WTC11 (cell line): ENCODE measurements around the gene ZDHHC1. TPM values are rescaled to one million over a fixed set of nuclear protein-coding genes. Genes with fewer than 3 reads are reported as not detected.

Experiments
- ATAC-seq: fragments of 200-7000 bp; cut with Tn5 transposase; 2 replicates; pipeline ENCODE4 v1.10.0; 2021; ENCODE audit warnings: mild to moderate bottlenecking, moderate library complexity
- CTCF ChIA-PET: fragments of 300-600 bp; sonication (Branson Sonifier 250); formaldehyde crosslinking; loops from one replicate; lab custom pipeline; 2021; ENCODE audit warnings: antibody characterized with exemption; lab: Charles Lee
- POLR2A ChIA-PET: fragments of 350-600 bp; sonication (Branson Sonifier 250); formaldehyde crosslinking; loops from one replicate; lab custom pipeline; 2021; ENCODE audit warnings: antibody characterized with exemption; lab: Charles Lee
- DNase-seq: peaks from one replicate; pipeline ENCODE4 v3.0.0; 2021; ENCODE audit warnings: low spot score
- H3K27ac Mint-ChIP-seq: 2 replicates; pipeline ENCODE4 v1.8.0; 2021; ENCODE audit warnings: mixed read lengths
- H3K27me3 Mint-ChIP-seq: 2 replicates; pipeline ENCODE4 v1.8.0; 2021; ENCODE audit warnings: low read depth, mild to moderate bottlenecking, moderate library complexity, mixed read lengths
- H3K36me3 Mint-ChIP-seq: 2 replicates; pipeline ENCODE4 v1.8.0; 2021; ENCODE audit warnings: mixed read lengths
- H3K4me1 Mint-ChIP-seq: 2 replicates; pipeline ENCODE4 v1.8.0; 2022; ENCODE audit warnings: mixed read lengths
- H3K4me3 Mint-ChIP-seq: 2 replicates; pipeline ENCODE4 v1.8.0; 2021; ENCODE audit warnings: mild to moderate bottlenecking, moderate library complexity, mixed read lengths
- H3K9me3 Mint-ChIP-seq: 2 replicates; pipeline ENCODE4 v1.8.0; 2021; ENCODE audit warnings: mixed read lengths
- CREM ChIP-seq: sonication (generic); formaldehyde crosslinking; IDR thresholded peaks from 2 replicates; pipeline ENCODE4 v1.8.1; 2022; ENCODE audit warnings: mild to moderate bottlenecking, missing genetic modification reagents, moderate library complexity
- ESRRA ChIP-seq: sonication (generic); formaldehyde crosslinking; IDR thresholded peaks from 2 replicates; pipeline ENCODE4 v1.8.1; 2022; ENCODE audit warnings: mild to moderate bottlenecking, missing genetic modification reagents, borderline replicate concordance
- FOXJ3 ChIP-seq: sonication (generic); formaldehyde crosslinking; IDR thresholded peaks from 2 replicates; pipeline ENCODE4 v1.9.0; 2021; ENCODE audit warnings: missing genetic modification reagents, mild to moderate bottlenecking, borderline replicate concordance
- FOXP1 ChIP-seq: sonication (generic); formaldehyde crosslinking; IDR thresholded peaks from 2 replicates; pipeline ENCODE4 v1.8.0; 2022; ENCODE audit warnings: missing genetic modification reagents, mild to moderate bottlenecking, moderate library complexity, borderline replicate concordance
- GABPB1 ChIP-seq: sonication (generic); formaldehyde crosslinking; IDR thresholded peaks from 2 replicates; pipeline ENCODE4 v1.8.1; 2023; ENCODE audit warnings: mild to moderate bottlenecking, missing genetic modification reagents
- GRHL2 ChIP-seq: fragments of 250-450 bp; sonication (Bioruptor Pico); IDR thresholded peaks from 2 replicates; pipeline ENCODE4 v1.8.0; 2022; ENCODE audit warnings: mild to moderate bottlenecking, moderate library complexity; ENCODE audit not compliant: insufficient replicate concordance, severe bottlenecking
- HMGA2 ChIP-seq: fragments of 250-450 bp; sonication (Bioruptor Pico); IDR thresholded peaks from 2 replicates; pipeline ENCODE4 v1.4.0; 2021; ENCODE audit warnings: mild to moderate bottlenecking, moderate library complexity
- MXD4 ChIP-seq: fragments of 250-450 bp; sonication (Bioruptor Pico); IDR thresholded peaks from 2 replicates; pipeline ENCODE4 v1.8.0; 2021; ENCODE audit warnings: mild to moderate bottlenecking, moderate library complexity, borderline replicate concordance
- OVOL2 ChIP-seq: fragments of 250-450 bp; sonication (Bioruptor Pico); IDR thresholded peaks from 2 replicates; pipeline ENCODE4 v1.9.0; 2021; ENCODE audit warnings: mild to moderate bottlenecking, borderline replicate concordance
- PRRX2 ChIP-seq: fragments of 250-450 bp; sonication (Bioruptor Pico); IDR thresholded peaks from 2 replicates; pipeline ENCODE4 v1.8.0; 2021; ENCODE audit warnings: mild to moderate bottlenecking
- ZNF138 ChIP-seq: sonication (generic); formaldehyde crosslinking; conservative IDR thresholded peaks from 2 replicates; pipeline ENCODE4 v1.8.1; 2022; ENCODE audit warnings: mild to moderate bottlenecking, moderate library complexity, missing genetic modification reagents
- total RNA-seq: library from RNA; stranded (reverse); gene quantifications from 3 replicates; pipeline ENCODE4 v1.2.3, GENCODE V29; 2021
- TF ChIP-seq, protein P1 (sequence below): sonication (generic); formaldehyde crosslinking; IDR thresholded peaks from 2 replicates; pipeline ENCODE4 v1.8.1; 2023; ENCODE audit warnings: mild to moderate bottlenecking, missing genetic modification reagents, borderline replicate concordance
- TF ChIP-seq, protein P2 (sequence below): fragments of 250-450 bp; sonication (Bioruptor Pico); IDR thresholded peaks from 2 replicates; pipeline ENCODE4 v1.9.0; 2021; ENCODE audit warnings: mild to moderate bottlenecking
- TF ChIP-seq, protein P3 (sequence below): sonication (generic); formaldehyde crosslinking; IDR thresholded peaks from 2 replicates; pipeline ENCODE4 v1.8.0; 2022; ENCODE audit warnings: mild to moderate bottlenecking, missing genetic modification reagents
- TF ChIP-seq, protein P4 (sequence below): fragments of 200-600 bp; IDR thresholded peaks from 2 replicates; pipeline ENCODE4 v1.8.0; 2022; ENCODE audit warnings: antibody characterized with exemption
- TF ChIP-seq, protein P5 (sequence below): fragments of 250-450 bp; sonication (Bioruptor Pico); IDR thresholded peaks from 2 replicates; pipeline ENCODE4 v1.9.0; 2021; ENCODE audit warnings: mild to moderate bottlenecking

ZDHHC1 gene
- total RNA-seq, 1 experiment from 2014 or later, result 4.2 TPM

DNA sequence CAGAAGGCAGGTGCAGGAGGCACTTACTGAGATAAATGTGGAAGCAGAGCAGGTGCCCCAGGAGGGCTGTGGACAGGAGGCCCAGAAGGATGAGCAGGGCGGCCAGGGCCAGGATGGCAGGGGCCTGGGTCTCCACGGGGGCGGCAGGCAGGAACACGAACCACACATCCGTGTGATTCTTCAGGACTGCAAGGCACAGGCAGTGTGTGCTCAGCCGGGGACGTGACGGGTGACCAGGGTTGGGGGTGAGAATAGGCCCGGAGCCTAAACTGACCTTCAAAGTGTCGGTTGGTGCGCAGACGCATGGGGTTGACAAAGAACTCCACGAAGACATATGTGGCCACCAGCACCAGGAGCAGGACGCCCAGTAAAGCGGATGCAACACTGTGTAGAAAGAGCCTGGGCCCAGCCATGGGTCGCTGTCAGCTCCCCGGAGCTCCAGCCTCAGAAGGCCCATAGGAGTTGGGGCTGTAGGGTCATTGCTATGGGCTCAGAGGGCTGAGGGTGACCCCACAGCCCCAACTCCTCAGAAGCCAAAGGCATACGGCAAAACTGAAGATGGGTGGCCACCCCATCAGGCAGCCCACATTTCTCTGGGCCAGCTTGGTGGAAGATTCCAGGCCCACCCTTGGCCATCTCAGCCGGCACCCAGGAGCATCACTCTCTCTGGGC lies 17.6 kb downstream of the ZDHHC1 start:
- Mint-ChIP-seq H3K27ac (no peak overlapping the region), H3K27me3 (peaks cover 49% of the 10 kb centered on the region), H3K4me1 (peaks cover 24% of the 10 kb centered on the region), H3K9me3 (no peaks in the 10 kb centered on the region), H3K4me3 (no peak overlapping the region), H3K36me3 (no peaks in the 10 kb centered on the region)
- ChIA-PET POLR2A (no interaction called here), CTCF (interaction anchor here (0.6 to 4.2 kb wide), 33 partner anchors 9 to 152 kb away, joined by 3 to 103 read pairs (median 9); partner anchors contain the start of genes ATP6V0D1, HSD11B2, KCTD19 and LRRC36)
- DNase-seq (no peak), ATAC-seq (no peak)
- TF ChIP-seq ZNF138 (no peak), CREM (CRISPR knock-in tag) (no peak), HMGA2 (CRISPR knock-in tag) (no peak)
- TF ChIP-seq, protein P1, sequence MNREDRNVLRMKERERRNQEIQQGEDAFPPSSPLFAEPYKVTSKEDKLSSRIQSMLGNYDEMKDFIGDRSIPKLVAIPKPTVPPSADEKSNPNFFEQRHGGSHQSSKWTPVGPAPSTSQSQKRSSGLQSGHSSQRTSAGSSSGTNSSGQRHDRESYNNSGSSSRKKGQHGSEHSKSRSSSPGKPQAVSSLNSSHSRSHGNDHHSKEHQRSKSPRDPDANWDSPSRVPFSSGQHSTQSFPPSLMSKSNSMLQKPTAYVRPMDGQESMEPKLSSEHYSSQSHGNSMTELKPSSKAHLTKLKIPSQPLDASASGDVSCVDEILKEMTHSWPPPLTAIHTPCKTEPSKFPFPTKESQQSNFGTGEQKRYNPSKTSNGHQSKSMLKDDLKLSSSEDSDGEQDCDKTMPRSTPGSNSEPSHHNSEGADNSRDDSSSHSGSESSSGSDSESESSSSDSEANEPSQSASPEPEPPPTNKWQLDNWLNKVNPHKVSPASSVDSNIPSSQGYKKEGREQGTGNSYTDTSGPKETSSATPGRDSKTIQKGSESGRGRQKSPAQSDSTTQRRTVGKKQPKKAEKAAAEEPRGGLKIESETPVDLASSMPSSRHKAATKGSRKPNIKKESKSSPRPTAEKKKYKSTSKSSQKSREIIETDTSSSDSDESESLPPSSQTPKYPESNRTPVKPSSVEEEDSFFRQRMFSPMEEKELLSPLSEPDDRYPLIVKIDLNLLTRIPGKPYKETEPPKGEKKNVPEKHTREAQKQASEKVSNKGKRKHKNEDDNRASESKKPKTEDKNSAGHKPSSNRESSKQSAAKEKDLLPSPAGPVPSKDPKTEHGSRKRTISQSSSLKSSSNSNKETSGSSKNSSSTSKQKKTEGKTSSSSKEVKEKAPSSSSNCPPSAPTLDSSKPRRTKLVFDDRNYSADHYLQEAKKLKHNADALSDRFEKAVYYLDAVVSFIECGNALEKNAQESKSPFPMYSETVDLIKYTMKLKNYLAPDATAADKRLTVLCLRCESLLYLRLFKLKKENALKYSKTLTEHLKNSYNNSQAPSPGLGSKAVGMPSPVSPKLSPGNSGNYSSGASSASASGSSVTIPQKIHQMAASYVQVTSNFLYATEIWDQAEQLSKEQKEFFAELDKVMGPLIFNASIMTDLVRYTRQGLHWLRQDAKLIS (CRISPR knock-in tag), result no peak

DNA sequence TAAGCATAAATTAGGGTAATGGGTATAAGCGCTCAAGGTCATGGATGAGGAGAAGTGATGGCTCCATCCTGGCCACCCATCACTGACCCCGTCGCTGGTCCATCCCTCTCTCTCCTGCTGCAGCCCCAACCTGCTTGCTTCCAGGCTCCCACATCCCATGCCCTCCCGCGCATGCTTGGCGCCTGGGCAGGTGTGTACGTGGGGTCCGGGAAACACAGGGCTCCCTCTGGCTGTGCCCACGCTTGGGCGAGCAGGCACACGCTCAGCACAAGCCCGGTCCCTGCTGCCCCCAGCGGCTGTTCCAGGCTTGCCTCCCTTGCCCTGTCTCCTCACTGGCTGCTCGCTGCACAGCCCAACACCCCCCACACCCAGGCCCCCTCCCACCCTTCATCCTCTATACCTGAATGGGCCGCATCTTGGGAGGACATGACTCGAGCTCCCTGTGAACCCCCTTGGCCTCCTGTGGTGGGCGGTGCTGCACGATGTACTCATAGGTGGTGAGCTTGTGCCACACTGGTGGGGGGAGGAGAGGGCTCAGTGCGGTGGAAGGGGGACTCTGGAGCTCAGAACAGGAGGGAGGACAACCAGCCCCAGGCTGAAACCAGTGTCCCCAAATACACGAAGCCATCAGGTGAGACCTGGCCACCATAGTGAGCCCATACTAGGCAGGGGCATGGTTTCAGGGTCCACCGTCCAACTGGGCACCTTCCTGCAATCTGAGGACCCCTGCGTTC lies 18.3 kb downstream of the ZDHHC1 start:
- ChIA-PET CTCF (interaction anchor here (0.6 to 6.8 kb wide), 13 partner anchors 7 to 152 kb away, joined by 3 to 103 read pairs (median 25); partner anchors contain the start of genes KCTD19 and LRRC36), POLR2A (no interaction called here)
- H3K9me3 Mint-ChIP-seq, result no peaks in the 10 kb centered on the region
- H3K27me3 Mint-ChIP-seq, result peaks cover 54% of the 10 kb centered on the region
- ATAC-seq, result no peak
- peaks cover 23% of the 10 kb centered on the region for H3K4me1 Mint-ChIP-seq
- no peak overlapping the region for H3K27ac Mint-ChIP-seq
- no peak for DNase-seq
- TF ChIP-seq, protein P2, sequence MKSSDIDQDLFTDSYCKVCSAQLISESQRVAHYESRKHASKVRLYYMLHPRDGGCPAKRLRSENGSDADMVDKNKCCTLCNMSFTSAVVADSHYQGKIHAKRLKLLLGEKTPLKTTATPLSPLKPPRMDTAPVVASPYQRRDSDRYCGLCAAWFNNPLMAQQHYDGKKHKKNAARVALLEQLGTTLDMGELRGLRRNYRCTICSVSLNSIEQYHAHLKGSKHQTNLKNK (CRISPR knock-in tag), result no peak
- TF ChIP-seq GRHL2 (no peak), MXD4 (no peak)
- no peak overlapping the region for H3K4me3 Mint-ChIP-seq
- H3K36me3 Mint-ChIP-seq, result no peaks in the 10 kb centered on the region

DNA sequence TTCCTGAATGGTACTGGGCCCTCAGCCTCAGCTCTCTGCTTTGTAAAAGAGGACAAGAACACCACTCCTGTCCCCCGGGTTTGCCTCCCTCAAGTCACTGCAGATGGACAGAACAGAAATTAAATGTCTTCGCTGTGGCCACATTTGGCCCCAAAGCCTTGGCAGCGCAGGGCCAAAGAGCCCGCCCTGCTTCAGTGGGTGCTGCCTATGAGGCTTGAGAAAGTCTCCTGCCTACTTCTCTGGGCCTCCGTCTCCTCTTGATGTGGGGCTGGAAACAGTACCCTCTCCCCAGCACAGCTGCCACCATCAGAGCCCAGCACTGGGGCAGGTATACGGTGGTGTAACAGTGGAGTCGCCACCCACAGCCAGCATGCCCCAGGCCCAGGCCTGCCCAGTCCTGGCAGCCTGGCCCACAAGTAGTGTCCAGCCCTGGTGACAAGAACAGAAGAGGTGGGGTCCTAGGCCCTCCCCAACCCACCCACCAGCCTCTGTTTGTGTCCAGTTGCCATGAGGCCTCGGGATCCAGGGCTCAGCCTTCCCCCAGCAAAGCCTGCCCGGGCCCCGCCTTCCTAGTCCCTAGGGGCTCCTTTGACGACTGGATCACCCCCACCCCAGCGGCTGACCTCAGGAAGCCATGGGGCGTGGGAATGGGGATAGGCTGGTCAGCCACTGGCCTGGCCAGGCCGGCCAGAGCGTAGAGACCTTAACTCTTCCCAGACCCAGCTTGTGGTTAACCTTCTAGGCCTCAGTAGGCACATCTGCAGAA lies 19.1 kb downstream of the ZDHHC1 start:
- Mint-ChIP-seq H3K27me3 (peaks cover 58% of the 10 kb centered on the region), H3K4me3 (no peak overlapping the region), H3K4me1 (peaks cover 23% of the 10 kb centered on the region), H3K36me3 (no peaks in the 10 kb centered on the region), H3K9me3 (no peaks in the 10 kb centered on the region), H3K27ac (no peak overlapping the region)
- ATAC-seq (no peak), DNase-seq (no peak)
- no peak for TF ChIP-seq FOXJ3 (CRISPR knock-in tag)
- TF ChIP-seq FOXP1 (CRISPR knock-in tag), result no peak
- TF ChIP-seq, protein P3, sequence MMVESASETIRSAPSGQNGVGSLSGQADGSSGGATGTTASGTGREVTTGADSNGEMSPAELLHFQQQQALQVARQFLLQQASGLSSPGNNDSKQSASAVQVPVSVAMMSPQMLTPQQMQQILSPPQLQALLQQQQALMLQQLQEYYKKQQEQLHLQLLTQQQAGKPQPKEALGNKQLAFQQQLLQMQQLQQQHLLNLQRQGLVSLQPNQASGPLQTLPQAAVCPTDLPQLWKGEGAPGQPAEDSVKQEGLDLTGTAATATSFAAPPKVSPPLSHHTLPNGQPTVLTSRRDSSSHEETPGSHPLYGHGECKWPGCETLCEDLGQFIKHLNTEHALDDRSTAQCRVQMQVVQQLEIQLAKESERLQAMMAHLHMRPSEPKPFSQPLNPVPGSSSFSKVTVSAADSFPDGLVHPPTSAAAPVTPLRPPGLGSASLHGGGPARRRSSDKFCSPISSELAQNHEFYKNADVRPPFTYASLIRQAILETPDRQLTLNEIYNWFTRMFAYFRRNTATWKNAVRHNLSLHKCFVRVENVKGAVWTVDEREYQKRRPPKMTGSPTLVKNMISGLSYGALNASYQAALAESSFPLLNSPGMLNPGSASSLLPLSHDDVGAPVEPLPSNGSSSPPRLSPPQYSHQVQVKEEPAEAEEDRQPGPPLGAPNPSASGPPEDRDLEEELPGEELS (CRISPR knock-in tag), result no peak
- no peak for TF ChIP-seq ESRRA
- TF ChIP-seq OVOL2 (CRISPR knock-in tag), result no peak
- TF ChIP-seq, protein P4, sequence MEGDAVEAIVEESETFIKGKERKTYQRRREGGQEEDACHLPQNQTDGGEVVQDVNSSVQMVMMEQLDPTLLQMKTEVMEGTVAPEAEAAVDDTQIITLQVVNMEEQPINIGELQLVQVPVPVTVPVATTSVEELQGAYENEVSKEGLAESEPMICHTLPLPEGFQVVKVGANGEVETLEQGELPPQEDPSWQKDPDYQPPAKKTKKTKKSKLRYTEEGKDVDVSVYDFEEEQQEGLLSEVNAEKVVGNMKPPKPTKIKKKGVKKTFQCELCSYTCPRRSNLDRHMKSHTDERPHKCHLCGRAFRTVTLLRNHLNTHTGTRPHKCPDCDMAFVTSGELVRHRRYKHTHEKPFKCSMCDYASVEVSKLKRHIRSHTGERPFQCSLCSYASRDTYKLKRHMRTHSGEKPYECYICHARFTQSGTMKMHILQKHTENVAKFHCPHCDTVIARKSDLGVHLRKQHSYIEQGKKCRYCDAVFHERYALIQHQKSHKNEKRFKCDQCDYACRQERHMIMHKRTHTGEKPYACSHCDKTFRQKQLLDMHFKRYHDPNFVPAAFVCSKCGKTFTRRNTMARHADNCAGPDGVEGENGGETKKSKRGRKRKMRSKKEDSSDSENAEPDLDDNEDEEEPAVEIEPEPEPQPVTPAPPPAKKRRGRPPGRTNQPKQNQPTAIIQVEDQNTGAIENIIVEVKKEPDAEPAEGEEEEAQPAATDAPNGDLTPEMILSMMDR, result no peak
- TF ChIP-seq, protein P5, sequence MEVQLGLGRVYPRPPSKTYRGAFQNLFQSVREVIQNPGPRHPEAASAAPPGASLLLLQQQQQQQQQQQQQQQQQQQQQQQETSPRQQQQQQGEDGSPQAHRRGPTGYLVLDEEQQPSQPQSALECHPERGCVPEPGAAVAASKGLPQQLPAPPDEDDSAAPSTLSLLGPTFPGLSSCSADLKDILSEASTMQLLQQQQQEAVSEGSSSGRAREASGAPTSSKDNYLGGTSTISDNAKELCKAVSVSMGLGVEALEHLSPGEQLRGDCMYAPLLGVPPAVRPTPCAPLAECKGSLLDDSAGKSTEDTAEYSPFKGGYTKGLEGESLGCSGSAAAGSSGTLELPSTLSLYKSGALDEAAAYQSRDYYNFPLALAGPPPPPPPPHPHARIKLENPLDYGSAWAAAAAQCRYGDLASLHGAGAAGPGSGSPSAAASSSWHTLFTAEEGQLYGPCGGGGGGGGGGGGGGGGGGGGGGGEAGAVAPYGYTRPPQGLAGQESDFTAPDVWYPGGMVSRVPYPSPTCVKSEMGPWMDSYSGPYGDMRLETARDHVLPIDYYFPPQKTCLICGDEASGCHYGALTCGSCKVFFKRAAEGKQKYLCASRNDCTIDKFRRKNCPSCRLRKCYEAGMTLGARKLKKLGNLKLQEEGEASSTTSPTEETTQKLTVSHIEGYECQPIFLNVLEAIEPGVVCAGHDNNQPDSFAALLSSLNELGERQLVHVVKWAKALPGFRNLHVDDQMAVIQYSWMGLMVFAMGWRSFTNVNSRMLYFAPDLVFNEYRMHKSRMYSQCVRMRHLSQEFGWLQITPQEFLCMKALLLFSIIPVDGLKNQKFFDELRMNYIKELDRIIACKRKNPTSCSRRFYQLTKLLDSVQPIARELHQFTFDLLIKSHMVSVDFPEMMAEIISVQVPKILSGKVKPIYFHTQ (CRISPR knock-in tag), result no peak
- TF ChIP-seq GABPB1 (CRISPR knock-in tag), result no peak
- TF ChIP-seq PRRX2 (CRISPR knock-in tag), result no peak
- no peak for TF ChIP-seq GRHL2
- POLR2A ChIA-PET, result no interaction called here
- CTCF ChIA-PET, result interaction anchor here (0.6 to 6.8 kb wide), 7 partner anchors 8 to 112 kb away, joined by 3 to 74 read pairs (median 12); partner anchors contain the start of genes KCTD19 and LRRC36
